Activated CD4-positive, alpha-beta T cell treated with anti-CD3 and anti-CD28 coated beads, Interleukin-2, amount 10 ng/mL, durations not matched to agents 7 days and 5 days (primary cell): ENCODE results near the gene RAB21. TPM values are rescaled to one million over a fixed set of nuclear protein-coding genes. Genes with fewer than 3 reads are reported as not detected.

Source experiments
- CTCF ChIA-PET: fragments of 350-600 bp; sonication (Branson Sonifier 250); formaldehyde crosslinking; loops from one replicate; lab custom pipeline; 2021; ENCODE audit warnings: antibody characterized with exemption; lab: Charles Lee
- POLR2A ChIA-PET: fragments of 350-600 bp; sonication (Branson Sonifier 250); formaldehyde crosslinking; loops from one replicate; lab custom pipeline; 2021; ENCODE audit warnings: antibody characterized with exemption; lab: Charles Lee
- DNase-seq: peaks from one replicate; pipeline ENCODE4 v3.0.0-alpha.2; 2020
- H3K27ac Mint-ChIP-seq: one replicate; pipeline ENCODE4 v1.8.0; 2021; ENCODE audit warnings: mild to moderate bottlenecking, moderate library complexity, mixed read lengths
- H3K27me3 Mint-ChIP-seq: one replicate; pipeline ENCODE4 v1.8.0; 2021; ENCODE audit warnings: mixed read lengths
- H3K36me3 Mint-ChIP-seq: one replicate; pipeline ENCODE4 v1.8.0; 2021; ENCODE audit warnings: low read depth, mixed read lengths
- H3K4me1 Mint-ChIP-seq: one replicate; pipeline ENCODE4 v1.8.0; 2021; ENCODE audit warnings: mixed read lengths
- H3K4me3 Mint-ChIP-seq: one replicate; pipeline ENCODE4 v1.8.0; 2021; ENCODE audit warnings: mild to moderate bottlenecking, moderate library complexity, mixed read lengths
- H3K9me3 Mint-ChIP-seq: one replicate; pipeline ENCODE4 v1.8.0; 2021; ENCODE audit warnings: mixed read lengths
- total RNA-seq, 2 experiments: library from RNA; stranded (reverse); gene quantifications; one replicate each; pipeline ENCODE4 v1.2.3, GENCODE V29; 2021

The RAB21 gene
- 10 to 100 TPM; 65.5 to 81.7 TPM for total RNA-seq

GRCh38 chr12:71754461-71755145 lies at the start of gene RAB21:
Gene RAB21, plus strand, starts transcription at chr12:71754863. Its CDS starts 267 bp downstream, at chr12:71755130.
- Mint-ChIP-seq H3K36me3 (peaks cover 34% of the 10 kb centered on the region), H3K27ac (peak within 1 kb of the TSS; percentile 97), H3K27me3 (peaks cover 22% of the 10 kb centered on the region), H3K4me3 (peak within 1 kb of the TSS; percentile 96), H3K4me1 (peaks cover 32% of the 10 kb centered on the region), H3K9me3 (peaks cover 16% of the 10 kb centered on the region)
- ChIA-PET CTCF (interaction anchor here (0.9 to 1.5 kb wide), 4 partner anchors 10 to 69 kb away, joined by 3 to 4 read pairs (median 4); partner anchors contain the start of gene TMEM19), POLR2A (interaction anchor here (0.7 kb wide), 1 partner anchor 69 kb away, joined by 3 read pairs; the partner anchor contains the start of gene TMEM19)
- peak; percentile 99 for DNase-seq

- H3K36me3 Mint-ChIP-seq: peaks cover 38% of the 10 kb centered on the region
- ChIA-PET POLR2A (no interaction called here), CTCF (interaction anchor here (0.6 kb wide), 1 partner anchor 1436 kb away, joined by 3 read pairs; no protein-coding TSS in a partner anchor)
- no peaks in the 10 kb centered on the region for H3K9me3 Mint-ChIP-seq
- no peak overlapping the region for H3K27ac Mint-ChIP-seq
- no peak overlapping the region for H3K4me3 Mint-ChIP-seq
- H3K27me3 Mint-ChIP-seq: no peaks in the 10 kb centered on the region
- peaks cover 12% of the 10 kb centered on the region for H3K4me1 Mint-ChIP-seq
- DNase-seq: no peak
These were observed 49.7 kb upstream of the RAB21 start for GRCh38 chr12:71704920-71705319.

DNA sequence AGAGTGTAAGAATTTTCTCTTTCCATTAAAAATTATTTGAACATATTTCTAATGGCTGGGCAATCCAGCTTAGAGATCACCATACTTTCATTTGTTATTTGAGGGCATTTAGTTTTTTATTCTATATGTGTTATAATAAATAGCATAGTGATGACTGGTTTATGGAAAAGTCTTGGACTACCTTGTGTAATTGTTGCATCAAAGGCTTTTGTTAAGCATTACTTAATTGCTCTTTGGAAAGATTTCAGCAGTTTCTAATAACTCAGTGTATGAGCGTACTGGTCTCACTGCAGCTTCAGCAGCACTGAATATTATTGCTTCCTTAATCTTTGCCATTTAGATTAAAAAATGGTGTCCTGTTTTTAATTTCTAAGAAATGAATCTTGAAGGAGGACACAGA lies 46.0 kb upstream of the RAB21 start:
- ChIA-PET POLR2A (interaction anchor here (0.6 kb wide), 1 partner anchor 21 kb away, joined by 3 read pairs; no protein-coding TSS in a partner anchor), CTCF (interaction anchor here (2.0 kb wide), 1 partner anchor 15 kb away, joined by 7 read pairs; no protein-coding TSS in a partner anchor)

GRCh38 chr12:71710276-71711125 lies 44.2 kb upstream of the RAB21 start:
- Mint-ChIP-seq H3K27me3 (peaks cover 13% of the 10 kb centered on the region), H3K4me1 (peaks cover 12% of the 10 kb centered on the region), H3K9me3 (peaks cover 14% of the 10 kb centered on the region), H3K36me3 (peaks cover 21% of the 10 kb centered on the region), H3K27ac (no peak overlapping the region), H3K4me3 (no peak overlapping the region)
- POLR2A ChIA-PET: no interaction called here
- CTCF ChIA-PET: no interaction called here
- DNase-seq: no peak

More for the DNA sequence above, 46.0 kb upstream of the RAB21 start:
- no peak for DNase-seq
- Mint-ChIP-seq H3K4me1 (peaks cover 12% of the 10 kb centered on the region), H3K27ac (no peak overlapping the region), H3K9me3 (peaks cover 14% of the 10 kb centered on the region), H3K27me3 (peaks cover 11% of the 10 kb centered on the region), H3K4me3 (no peak overlapping the region), H3K36me3 (peaks cover 31% of the 10 kb centered on the region)

DNA sequence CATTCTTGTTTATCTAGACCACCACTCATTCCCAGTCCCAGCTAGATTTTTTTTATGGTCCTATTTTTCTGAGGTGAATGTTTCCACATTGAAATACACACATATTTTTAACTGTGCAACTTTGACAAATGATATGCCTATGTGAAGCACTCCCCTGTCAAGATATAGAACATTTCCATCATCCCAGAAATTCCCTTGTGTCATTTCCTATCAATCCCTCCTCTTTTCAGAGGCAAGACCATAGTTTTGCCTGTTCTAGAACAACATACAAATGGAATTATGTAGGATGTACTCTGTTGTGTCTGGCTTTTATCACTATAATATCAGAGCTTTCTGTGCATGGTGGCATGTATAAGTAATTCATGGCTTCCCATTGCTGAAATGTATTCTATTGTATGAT lies 36.1 kb upstream of the RAB21 start:
- Mint-ChIP-seq H3K27ac (no peak overlapping the region), H3K9me3 (peaks cover 2% of the 10 kb centered on the region), H3K27me3 (peaks cover 3% of the 10 kb centered on the region), H3K4me1 (no peaks in the 10 kb centered on the region), H3K4me3 (no peak overlapping the region), H3K36me3 (no peaks in the 10 kb centered on the region)
- DNase-seq: no peak
- ChIA-PET POLR2A (no interaction called here), CTCF (no interaction called here)

DNA sequence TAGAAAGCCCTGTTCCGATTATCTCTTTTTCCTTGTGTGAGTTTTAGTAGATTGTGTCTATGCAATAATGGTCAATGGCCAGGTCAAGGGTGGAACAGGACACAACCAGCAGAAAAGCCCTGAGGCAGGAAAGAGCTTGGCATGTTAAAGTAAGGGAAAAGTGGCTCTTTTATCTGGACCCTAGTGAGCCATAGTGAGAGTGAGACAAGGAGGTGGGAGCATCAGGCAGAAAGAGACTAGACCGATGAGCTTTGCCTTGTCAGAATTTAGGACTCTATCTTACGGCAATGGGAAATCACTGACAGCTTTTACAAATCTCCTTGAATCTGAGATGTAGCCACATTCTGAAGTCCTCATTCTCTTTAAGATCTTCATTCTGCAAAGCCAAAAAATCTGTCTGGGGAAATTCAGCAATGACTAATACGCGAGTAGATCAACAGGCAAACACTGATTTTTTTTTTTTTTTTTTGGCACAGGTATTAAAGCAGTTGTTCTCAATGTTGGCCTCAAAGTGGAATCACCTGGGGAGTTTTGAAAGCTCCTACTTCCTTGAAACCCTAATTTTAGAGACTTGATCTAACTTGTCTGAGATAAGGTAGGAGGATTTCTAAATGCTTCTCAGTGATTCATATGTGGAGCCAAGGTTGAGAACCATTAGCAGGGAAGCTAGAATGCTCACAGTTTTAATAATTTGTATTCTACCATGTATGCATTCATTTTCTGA lies 34.9 kb upstream of the RAB21 start:
- POLR2A ChIA-PET: no interaction called here
- no peak overlapping the region for H3K4me3 Mint-ChIP-seq
- H3K9me3 Mint-ChIP-seq: peaks cover 2% of the 10 kb centered on the region
- no peak overlapping the region for H3K27ac Mint-ChIP-seq
- H3K27me3 Mint-ChIP-seq: peaks cover 1% of the 10 kb centered on the region
- H3K4me1 Mint-ChIP-seq: no peaks in the 10 kb centered on the region
- no peaks in the 10 kb centered on the region for H3K36me3 Mint-ChIP-seq
- CTCF ChIA-PET: interaction anchor here (0.6 kb wide), 1 partner anchor 609 kb away, joined by 6 read pairs; no protein-coding TSS in a partner anchor
- no peak for DNase-seq

DNA sequence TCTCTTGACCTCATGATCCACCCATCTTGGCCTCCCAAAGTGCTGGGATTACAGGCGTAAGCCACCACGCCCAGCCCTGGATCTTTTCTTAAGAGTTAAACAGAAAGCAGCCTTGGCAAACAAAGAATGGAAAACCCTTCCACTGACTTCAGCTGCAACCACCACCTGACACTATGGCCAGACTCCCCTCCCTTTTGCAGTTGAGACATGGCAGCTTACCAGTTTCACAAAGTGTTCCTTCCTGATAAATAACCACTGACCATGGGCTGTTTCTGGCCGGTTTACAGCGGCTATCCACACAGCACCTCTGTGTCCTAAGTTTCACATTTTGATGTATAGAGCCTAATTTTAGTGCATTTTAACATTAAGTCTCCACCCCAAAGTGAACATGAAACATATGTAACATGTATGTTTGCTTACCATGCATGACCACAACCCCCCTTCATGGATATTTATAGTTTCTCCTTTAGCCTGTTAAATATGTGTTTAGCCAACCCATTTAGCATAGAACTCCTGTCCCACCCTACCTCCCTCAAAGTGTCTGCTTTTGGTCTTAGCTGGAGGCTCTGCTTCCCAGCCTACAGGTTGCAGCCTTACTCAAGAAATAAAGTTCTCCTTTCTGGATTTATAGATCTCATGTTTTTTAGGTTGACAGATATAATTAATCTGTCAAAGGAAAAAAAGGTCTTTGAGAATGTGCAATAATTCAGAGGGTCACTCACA lies 32.7 kb upstream of the RAB21 start:
- Mint-ChIP-seq H3K27ac (no peak overlapping the region), H3K9me3 (no peaks in the 10 kb centered on the region), H3K36me3 (no peaks in the 10 kb centered on the region), H3K27me3 (peaks cover 4% of the 10 kb centered on the region), H3K4me1 (no peaks in the 10 kb centered on the region), H3K4me3 (no peak overlapping the region)
- POLR2A ChIA-PET: no interaction called here
- CTCF ChIA-PET: interaction anchor here (2.6 kb wide), 1 partner anchor 13 kb away, joined by 7 read pairs; no protein-coding TSS in a partner anchor
- no peak for DNase-seq

DNA sequence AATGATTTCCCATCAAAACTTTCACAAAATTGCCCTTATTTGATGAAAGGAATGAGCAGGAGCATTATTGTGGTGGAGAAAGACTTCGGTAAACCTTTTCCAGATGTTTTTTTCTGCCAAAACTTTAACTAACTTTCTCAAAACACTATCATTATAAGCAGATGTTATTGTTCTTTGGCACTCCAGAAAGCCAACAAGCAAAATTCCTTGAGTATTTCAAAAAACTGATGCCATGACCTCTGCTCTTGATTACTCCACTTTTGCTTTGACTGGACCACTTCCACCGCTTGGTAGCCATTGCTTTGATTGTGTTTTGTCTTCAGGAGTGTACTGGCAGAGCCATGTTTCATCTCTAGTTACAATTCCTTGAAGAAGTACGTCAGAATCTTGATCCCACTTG lies 29.7 kb upstream of the RAB21 start:
- ChIA-PET POLR2A (no interaction called here), CTCF (no interaction called here)
- Mint-ChIP-seq H3K4me1 (no peaks in the 10 kb centered on the region), H3K9me3 (no peaks in the 10 kb centered on the region), H3K27me3 (peaks cover 4% of the 10 kb centered on the region), H3K4me3 (no peak overlapping the region), H3K27ac (no peak overlapping the region), H3K36me3 (no peaks in the 10 kb centered on the region)
- DNase-seq: no peak

DNA sequence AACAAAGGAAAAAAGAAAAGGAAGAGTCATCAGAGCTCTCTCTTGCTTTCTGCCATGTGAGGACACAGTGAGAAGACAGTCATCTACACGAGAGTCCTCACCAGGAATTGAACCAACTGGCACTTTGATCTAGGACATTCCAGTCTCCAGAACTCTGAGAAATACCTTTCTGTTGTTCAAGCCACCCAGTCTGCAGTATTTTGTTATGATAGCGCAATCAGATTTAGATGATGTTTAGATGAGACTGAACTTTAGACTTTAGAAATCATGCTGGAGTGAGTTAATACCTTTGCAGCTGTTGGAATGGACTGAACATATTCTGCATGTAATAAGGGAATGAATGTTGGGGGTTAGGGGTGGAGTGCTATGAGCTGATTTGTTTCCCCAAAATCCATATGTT lies 28.1 kb upstream of the RAB21 start:
- H3K9me3 Mint-ChIP-seq: no peaks in the 10 kb centered on the region
- CTCF ChIA-PET: no interaction called here
- H3K27me3 Mint-ChIP-seq: peaks cover 4% of the 10 kb centered on the region
- no peak overlapping the region for H3K4me3 Mint-ChIP-seq
- no peak overlapping the region for H3K27ac Mint-ChIP-seq
- POLR2A ChIA-PET: no interaction called here
- DNase-seq: no peak
- H3K4me1 Mint-ChIP-seq: no peaks in the 10 kb centered on the region
- no peaks in the 10 kb centered on the region for H3K36me3 Mint-ChIP-seq

GRCh38 chr12:71727958-71728357 lies 26.7 kb upstream of the RAB21 start:
- Mint-ChIP-seq H3K27me3 (peaks cover 4% of the 10 kb centered on the region), H3K4me3 (no peak overlapping the region), H3K4me1 (no peaks in the 10 kb centered on the region), H3K36me3 (no peaks in the 10 kb centered on the region), H3K27ac (no peak overlapping the region), H3K9me3 (no peaks in the 10 kb centered on the region)
- POLR2A ChIA-PET: no interaction called here
- CTCF ChIA-PET: no interaction called here
- DNase-seq: no peak

DNA sequence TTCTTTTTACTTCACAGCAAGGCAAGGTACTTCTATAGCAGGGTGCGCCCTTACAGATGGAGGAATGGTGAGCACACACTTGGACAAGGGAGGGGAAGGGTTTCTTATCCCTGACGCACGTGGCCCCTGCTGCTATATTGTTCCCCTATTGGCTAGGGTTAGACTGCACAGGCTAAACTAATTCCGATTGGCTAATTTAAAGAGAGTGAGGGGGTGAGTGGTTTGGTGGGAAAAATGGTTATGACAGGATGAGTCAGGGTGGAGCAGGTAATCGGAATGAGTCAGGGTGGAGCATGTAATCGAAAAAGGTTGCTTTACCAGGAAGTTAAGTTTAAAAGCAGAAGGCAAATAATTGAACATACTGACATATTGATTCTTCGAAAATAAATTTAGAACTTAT lies 23.7 kb upstream of the RAB21 start:
- no peak overlapping the region for H3K27ac Mint-ChIP-seq

More for the DNA sequence above, 23.7 kb upstream of the RAB21 start:
- no peaks in the 10 kb centered on the region for H3K4me1 Mint-ChIP-seq
- no peaks in the 10 kb centered on the region for H3K36me3 Mint-ChIP-seq
- no peak for DNase-seq
- ChIA-PET POLR2A (no interaction called here), CTCF (no interaction called here)
- no peak overlapping the region for H3K4me3 Mint-ChIP-seq
- H3K27me3 Mint-ChIP-seq: no peaks in the 10 kb centered on the region
- H3K9me3 Mint-ChIP-seq: no peaks in the 10 kb centered on the region
